A673 (cell line): Measurements from ENCODE around the gene SPDEF.

Experiments
- CTCF ChIP-seq: fragments of 300-800, 200-600 bp; sonication (generic); conservative IDR thresholded peaks from 2 replicates; pipeline ENCODE4 v1.5.1; 2017; ENCODE audit warnings: low read depth, mild to moderate bottlenecking, antibody characterized with exemption, low read length, moderate library complexity, mixed read lengths
- EZH2 ChIP-seq: fragments of 200-600 bp; sonication (generic); IDR thresholded peaks from 2 replicates; pipeline ENCODE4 v1.6.1; 2017; ENCODE audit warnings: borderline replicate concordance, low read depth, mild to moderate bottlenecking, mixed read lengths, antibody characterized with exemption, low read length; ENCODE audit not compliant: poor library complexity, severe bottlenecking

GRCh38 chr6:34535646-34536045 is 20.5 kb downstream of the SPDEF start:
- TF ChIP-seq CTCF (no peak), EZH2 (no peak)
